ENCODE data around the gene AKT3.
A peak's percentile ranks its signal among the peaks of the same experiment; 100 is the strongest.
"Not testable (repeated sequence)": the region's sequence is repeated elsewhere in the genome, so short reads cannot be mapped to it uniquely, and the experiment has no call there.

Gene AKT3

GRCh38 chr1:243772361-243773050 lies 77.5 kb downstream of the AKT3 start:
- DNase-seq, result not testable (repeated sequence)

- no peak for DNase-seq
Observed at GRCh38 chr1:243770860-243771259, 79.2 kb downstream of the AKT3 start.

- DNase-seq, result no peak
Observed at GRCh38 chr1:243765676-243766075, 84.4 kb downstream of the AKT3 start.

GRCh38 chr1:243763806-243764205 lies 86.2 kb downstream of the AKT3 start:
- no peak for DNase-seq

GRCh38 chr1:243758647-243759046 lies 91.4 kb downstream of the AKT3 start:
- no peak for DNase-seq

GRCh38 chr1:243756529-243756928 lies 93.5 kb downstream of the AKT3 start:
- DNase-seq, result no peak

- DNase-seq, result no peak
Observed at GRCh38 chr1:243754348-243754747, 95.7 kb downstream of the AKT3 start.

- no peak for DNase-seq
Observed at GRCh38 chr1:243751506-243751905, 98.5 kb downstream of the AKT3 start.

GRCh38 chr1:243748706-243749283 lies 101.2 kb downstream of the AKT3 start:
- peak; percentile 80 to 88 for DNase-seq

GRCh38 chr1:243748227-243748626 lies 101.8 kb downstream of the AKT3 start:
- DNase-seq, result no peak

GRCh38 chr1:243746751-243747150 lies 103.3 kb downstream of the AKT3 start:
- no peak for DNase-seq

GRCh38 chr1:243745356-243745755 lies 104.7 kb downstream of the AKT3 start:
- DNase-seq, result no peak

- DNase-seq, result no peak
Observed at GRCh38 chr1:243742819-243743218, 107.2 kb downstream of the AKT3 start.

GRCh38 chr1:243740255-243740999 lies 109.6 kb downstream of the AKT3 start:
- no peak for DNase-seq

- DNase-seq, result no peak
Observed at GRCh38 chr1:243739335-243740003, 110.6 kb downstream of the AKT3 start.

GRCh38 chr1:243738020-243738419 lies 112.0 kb downstream of the AKT3 start:
- DNase-seq, result no peak

GRCh38 chr1:243735457-243735856 lies 114.6 kb downstream of the AKT3 start:
- DNase-seq, result no peak

- DNase-seq, result no peak
Observed at GRCh38 chr1:243734308-243734695, 115.7 kb downstream of the AKT3 start.

- no peak for DNase-seq
Observed at GRCh38 chr1:243733670-243734307, 116.3 kb downstream of the AKT3 start.

GRCh38 chr1:243732637-243733036 lies 117.4 kb downstream of the AKT3 start:
- DNase-seq, result no peak

GRCh38 chr1:243731974-243732625 lies 117.9 kb downstream of the AKT3 start:
- DNase-seq, result no peak

GRCh38 chr1:243731301-243731891 lies 118.6 kb downstream of the AKT3 start:
- DNase-seq, result peak; percentile 24 to 46

All from Kasumi-1 (cell line).